HG03520 (cell line): ENCODE measurements around the gene PFKL.
"Not testable (repeated sequence)": the region's sequence is repeated elsewhere in the genome, so short reads cannot be mapped to it uniquely, and the experiment has no call there.

Experiments
- ATAC-seq: cut with Tn5 transposase; IDR thresholded peaks from one replicate; pipeline ENCODE4 v1.9.1; 2021; ENCODE audit warnings: mild to moderate bottlenecking, moderate library complexity; ENCODE audit not compliant: unreplicated experiment

Gene PFKL

DNA sequence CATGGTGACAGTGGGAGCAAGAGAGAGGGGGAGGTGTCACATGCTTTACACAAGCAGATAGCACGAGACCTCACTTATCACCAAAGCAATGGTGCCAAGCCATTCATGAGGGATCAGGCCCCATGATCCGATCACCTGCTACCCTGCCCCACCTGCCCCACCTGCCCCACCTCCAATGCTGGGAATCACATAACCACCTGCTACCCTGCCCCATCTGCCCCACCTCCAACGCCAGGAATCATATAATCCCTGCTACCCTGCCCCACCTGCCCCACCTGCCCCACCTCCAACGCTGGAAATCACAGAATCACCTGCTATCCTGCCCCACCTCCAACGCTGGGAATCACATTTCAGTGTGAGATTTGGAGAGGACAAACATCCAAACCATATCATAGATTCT is 24.8 kb upstream of the PFKL start:
- no peak for ATAC-seq

DNA sequence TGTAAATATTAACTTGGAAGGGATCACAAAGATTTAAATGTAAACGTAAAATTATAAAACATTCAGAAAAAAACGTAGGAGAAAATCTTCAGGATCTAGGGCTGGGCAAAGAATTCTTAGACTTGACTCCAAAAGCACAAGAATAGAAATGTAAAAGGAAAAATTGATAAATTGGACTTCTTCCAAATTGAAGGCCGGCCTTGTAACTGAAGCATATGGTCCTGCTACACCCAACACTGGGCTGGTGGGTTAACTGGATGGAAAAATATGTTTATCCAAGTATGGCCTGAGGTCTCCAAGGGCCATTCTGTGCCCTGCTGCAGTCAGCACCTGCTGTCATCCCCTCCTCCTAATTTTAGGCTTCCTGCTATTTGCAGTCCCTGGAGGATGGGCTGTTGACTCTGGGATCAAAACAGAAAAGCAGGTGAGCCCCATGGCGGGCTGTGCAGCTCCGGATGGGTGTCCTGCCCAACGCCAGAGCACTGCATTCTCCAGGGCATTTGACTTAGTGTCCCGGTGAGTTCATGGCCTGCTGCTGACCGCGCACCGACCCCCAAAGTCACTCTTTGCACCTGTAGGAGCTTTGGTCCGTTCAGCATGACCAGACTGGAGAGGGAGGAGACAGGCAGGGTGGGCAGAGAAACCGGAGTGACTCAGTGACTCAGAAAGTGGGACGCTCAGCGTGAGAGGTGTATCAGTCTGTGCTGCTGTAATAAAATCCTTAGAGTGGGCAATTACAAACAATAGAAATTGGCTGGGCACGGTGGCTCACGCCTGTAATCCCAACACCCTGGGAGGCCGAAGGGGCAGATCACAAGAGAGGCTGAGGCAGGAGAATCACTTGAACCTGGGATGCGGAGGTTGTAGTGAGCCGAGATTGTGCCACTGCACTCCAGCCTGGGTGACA is 20.2 kb upstream of the PFKL start:
- ATAC-seq: no peak

DNA sequence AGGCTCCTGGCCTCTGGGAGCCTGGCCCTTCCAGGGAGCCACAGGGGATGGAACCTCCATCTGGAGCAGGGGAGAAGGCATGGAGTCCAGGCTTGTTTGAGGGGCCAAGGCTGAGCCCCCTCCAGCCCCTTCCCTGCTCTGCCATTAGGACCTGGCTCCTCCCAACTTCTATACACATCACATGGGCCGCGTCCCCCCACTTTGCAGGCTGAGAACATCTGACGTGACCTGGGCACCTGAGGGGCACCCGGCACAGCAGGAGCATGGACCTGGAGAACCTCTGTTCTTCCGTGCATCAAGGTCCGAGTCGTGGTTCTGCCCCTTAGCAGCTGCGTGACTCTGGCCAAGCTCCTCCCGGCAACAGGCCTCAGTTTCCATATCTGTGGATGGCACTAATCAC is 18.1 kb upstream of the PFKL start:
- no peak for ATAC-seq

DNA sequence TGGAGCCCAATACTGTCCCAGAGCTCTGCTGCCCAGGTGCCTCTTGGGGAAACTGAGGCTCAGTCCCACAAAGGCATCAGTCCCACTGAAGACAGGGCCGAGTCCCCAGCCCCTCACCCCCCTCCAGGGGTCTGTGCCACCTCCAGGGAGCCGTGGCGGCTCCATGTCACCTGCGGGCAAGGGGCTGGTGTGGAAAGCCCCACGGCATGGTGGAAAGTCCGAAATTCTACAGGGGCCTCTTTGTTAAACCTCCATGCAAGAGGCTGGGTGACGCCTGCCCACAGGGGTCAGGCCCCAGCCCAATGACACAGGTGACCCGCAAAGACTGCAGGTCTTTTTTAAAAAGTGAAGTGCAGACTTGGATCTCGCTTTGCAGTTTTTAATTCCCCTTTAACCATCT is 17.5 kb upstream of the PFKL start:
- ATAC-seq: no peak

DNA sequence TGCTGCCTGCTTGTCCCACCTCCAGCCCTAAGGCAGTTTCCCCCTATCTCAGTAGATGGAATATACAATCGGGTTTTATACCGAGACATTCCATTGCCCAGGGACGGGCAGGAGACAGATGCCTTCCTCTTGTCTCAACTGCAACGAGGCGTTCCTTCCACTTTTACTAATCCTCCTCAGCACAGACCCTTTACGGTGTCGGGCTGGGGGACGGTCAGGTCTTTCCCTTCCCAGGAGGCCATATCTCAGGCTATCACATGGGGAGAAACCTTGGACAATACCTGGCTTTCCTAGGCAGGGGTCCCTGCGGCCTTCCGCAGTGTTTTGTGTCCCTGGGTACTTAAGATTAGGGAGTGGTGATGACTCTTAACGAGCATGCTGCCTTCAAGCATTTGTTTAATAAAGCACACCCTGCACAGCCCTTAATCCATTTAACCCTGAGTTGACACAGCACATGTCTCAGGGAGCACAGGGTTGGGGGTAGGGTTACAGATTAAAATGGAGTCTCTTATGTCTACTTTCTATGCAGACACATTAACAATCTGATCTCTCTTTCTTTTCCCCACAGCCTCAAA is 16.6 kb upstream of the PFKL start:
- not testable (repeated sequence) for ATAC-seq

DNA sequence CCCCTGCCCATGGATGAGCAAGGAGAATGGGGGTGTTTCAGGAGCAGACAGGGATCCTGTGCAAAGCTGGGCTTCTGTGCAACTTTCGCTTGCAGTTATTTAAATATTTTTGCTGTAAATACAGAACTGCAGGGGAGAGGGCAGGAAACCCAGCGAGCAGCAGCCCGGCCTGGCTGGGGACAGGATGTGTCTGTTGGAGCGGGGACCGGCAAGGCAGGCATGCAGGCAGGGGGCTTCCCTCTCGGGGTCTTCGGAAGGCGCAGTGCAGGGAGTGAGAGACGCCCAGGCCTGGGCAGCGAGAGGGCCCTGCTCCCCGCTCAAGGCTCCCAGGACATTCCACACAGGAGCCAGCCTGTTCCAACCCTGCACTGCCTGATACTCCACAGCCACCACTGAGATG is 15.9 kb upstream of the PFKL start:
- no peak for ATAC-seq

DNA sequence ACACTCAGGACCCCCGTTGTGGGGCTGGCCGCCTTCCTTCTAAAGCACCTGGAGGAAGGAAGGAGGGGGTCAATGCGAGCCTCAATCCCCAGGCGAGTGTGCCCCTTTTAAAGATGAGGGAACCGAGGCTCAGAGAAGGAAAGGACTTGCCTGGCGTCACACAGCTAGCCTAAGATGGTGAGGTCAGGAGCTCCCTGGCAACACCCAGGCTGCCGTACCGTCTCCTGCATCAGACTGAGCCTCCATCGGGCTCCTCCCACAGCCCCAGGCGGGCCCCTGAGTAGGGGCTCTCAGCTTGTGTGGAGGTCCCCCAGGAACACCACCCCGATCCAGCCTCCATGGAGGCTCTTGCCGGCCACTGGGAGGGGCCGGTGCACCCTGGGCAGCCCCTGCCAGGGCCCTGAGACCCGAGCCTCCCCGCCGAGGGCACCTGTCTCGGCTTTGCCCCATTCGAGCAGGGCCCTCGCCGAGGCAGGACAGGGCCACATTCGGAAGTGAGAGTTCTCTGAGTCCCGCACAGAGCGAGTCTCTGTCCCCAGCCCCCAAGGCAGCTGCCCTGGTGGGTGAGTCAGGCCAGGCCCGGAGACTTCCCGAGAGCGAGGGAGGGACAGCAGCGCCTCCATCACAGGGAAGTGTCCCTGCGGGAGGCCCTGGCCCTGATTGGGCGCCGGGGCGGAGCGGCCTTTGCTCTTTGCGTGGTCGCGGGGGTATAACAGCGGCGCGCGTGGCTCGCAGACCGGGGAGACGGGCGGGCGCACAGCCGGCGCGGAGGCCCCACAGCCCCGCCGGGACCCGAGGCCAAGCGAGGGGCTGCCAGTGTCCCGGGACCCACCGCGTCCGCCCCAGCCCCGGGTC is 14.5 kb upstream of the PFKL start, which contains the start of gene AIRE:
AIRE (plus strand) TSS at position 739 of the 855 bp plus-strand sequence. CDS start 131 bp downstream, outside the sequence.
- no peak for ATAC-seq

DNA sequence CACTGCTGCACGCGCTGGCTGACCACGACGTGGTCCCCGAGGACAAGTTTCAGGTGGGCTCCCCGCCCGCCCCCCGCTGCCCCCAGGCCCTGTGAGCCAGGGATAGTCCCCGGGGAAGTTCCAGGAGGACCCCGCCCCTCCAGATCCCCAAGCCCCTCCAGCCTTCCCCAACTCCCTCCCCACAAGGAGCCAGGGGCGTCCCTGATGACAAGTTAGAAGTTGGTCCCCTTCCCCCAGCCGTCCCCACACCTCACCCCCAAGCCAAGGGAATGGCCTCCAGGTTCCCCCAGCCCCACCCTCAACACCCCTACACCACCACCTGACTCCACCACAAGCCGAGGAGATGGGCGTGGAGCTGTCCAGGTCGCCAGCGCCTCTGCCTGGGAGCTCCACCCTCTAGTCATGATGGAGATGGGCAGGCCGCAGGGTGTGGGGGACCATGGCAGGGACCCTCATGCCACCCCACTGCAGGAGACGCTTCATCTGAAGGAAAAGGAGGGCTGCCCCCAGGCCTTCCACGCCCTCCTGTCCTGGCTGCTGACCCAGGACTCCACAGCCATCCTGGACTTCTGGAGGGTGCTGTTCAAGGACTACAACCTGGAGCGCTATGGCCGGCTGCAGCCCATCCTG is 13.7 kb upstream of the PFKL start:
- ATAC-seq: no peak

DNA sequence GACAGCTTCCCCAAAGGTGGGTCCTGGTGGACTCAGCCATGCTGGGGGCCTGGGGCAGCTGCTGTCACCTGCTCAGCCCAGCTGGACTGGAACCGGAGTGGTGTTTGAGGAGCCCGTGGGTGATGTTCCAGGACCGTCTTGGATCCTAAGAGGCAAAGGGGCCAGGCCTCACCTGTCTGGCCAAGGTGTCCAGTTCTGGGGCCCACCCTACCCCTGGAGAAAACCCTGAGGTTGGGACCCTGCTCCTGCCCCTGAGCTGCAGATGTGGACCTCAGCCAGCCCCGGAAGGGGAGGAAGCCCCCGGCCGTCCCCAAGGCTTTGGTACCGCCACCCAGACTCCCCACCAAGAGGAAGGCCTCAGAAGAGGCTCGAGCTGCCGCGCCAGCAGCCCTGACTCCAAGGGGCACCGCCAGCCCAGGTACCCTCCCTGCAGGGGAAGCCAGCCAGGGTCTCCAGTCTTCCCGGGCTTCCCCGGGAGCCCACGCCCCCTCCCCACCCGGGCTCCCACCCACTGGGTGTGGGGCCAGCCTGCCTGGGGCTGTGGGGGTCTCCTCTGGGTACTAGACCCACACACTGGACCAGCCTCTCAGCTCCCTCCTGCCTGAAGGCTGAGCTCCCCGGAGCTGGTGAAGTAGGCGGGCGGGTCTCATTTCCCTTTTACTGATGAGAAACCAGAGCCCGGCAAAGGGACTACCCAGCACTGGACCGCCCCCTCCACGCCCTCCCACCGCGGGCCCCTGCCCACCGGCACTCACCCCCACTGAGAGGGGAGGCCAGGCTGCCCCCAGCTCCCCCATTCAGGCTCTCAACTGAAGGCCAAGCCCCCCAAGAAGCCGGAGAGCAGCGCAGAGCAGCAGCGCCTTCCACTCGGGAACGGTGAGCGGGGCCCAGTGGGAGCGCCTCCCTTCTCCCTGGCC is 12.9 kb upstream of the PFKL start:
- ATAC-seq: no peak

DNA sequence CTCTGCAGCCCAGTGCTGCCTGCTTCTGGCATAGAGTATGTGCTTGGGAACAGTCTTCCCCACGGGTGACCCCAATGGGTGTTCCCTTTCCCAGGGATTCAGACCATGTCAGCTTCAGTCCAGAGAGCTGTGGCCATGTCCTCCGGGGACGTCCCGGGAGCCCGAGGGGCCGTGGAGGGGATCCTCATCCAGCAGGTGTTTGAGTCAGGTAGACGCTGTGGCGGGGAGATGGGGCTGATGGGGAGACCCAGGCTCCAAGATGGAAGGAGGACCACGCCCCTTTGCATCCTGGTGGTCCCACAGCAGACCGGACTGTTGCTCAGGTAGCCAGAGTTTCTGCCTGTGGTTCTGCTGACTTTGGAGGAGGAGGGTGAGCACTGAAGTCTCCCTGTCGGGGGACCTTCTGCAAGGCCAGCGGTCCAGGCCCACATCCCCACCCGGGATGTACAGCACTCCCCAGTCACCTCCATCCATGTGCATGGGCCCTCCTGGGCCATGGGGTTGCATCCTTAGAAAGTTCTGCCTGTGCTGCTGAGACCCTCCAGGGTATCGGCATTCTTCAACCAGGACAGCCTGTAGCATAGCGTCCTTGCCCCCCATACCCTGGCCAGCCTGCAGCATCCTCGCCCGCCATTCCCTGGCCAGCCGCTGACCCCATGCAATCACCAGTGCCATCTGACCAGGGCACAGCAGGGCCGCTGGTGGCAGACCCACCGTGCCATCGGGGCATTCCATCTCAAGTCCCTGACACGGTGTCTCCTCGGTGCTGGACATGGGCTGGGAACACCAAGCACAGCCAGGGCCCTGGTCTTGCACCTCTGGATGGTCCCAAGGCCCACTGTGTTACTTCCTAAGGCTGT is 11.4 kb upstream of the PFKL start:
- ATAC-seq: no peak

DNA sequence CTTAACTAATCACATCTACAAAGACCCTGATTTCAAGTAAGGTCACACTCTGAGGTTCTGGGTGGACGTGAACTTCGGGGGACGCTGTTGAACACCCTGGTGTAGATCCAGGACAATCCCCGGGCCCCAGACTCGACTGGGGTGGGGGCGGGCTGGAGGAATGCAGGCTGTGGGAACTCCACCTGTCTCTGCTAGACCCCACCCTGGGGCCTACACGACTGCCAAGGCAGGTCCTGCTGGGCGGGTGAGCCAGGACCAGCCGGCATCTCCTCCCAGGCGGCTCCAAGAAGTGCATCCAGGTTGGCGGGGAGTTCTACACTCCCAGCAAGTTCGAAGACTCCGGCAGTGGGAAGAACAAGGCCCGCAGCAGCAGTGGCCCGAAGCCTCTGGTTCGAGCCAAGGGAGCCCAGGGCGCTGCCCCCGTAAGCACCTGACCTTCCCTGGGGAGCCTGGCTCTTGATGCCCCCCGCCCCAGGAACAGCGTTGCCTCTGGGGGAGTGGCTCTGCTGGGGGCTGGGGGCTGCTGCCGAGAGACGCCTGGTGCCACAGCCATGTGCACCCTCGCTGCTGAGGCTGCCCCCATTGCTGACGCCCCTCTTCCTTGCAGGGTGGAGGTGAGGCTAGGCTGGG is 10.4 kb upstream of the PFKL start:
- ATAC-seq: no peak

DNA sequence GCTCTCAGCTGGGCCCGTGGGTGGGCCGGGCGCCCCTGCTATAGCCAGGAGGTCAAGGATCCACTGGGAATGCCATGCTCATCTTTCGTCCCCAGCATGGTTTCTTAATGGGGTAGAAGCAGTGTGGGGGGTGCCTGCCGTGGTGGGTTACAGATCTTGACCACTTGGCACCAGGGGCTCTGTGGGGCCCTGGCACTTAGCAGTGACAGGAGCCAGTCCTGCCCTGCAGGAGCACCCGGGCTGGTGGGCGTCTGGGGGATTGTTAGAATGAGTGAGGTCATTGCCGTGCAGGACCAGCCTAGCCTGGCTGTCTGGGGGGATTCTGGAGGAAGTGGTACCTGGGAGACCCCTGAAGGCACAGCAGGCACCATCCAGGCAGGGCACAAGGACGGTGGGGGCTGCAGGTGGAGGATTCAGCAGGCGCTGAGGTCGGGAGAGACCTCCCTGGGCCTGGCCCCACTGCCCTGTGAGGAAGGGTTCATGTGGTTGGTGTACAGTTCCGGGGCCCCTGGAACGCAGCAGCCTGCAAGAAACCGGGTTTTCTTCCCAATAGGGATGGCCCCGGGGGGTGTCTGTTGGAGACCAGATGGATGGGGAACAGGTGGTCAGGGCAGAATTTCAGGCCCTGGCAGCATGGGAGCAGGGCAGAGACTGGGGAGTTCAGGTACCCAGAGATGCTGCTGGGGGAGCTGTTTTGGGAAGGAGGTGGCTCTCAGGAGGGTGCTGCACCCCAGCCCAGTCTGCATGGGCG is 9.4 kb upstream of the PFKL start:
- ATAC-seq: no peak

DNA sequence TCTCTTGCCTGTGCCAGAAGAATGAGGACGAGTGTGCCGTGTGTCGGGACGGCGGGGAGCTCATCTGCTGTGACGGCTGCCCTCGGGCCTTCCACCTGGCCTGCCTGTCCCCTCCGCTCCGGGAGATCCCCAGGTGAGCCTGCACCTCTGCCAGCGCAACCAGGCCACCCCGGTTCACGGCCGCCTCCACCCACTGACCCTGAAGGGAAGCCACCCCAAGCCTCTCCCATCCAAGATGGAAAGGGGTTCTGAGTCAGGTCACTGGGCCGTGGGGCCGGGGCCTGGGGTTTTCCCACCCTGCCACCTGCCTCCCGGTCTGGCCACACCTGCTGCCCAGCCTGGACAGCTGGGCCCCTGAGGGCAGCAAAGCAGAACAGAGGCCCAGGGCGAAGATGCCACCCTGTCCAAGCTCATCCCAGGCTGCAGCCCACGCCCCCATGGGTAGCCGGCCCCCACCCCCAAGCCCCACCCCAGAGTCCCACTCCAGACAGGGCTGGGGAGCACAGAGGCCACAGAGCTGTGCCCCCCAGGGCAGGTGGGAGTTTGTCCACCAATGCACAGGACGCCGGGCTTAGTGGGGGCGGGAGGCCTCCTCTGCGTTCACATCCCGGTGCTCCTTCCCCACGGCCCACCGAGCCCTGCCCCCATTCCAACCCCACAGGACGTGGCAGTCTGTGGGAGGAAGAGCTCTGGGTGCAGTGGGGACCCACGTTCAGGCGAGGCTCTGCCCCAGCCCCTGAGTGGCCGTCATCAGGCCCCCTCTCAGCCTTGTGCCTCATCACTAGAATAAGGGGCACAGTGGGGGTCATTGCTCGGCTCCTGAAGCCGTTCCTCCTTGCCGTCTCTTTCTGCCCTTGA is 8.5 kb upstream of the PFKL start:
- ATAC-seq: no peak

DNA sequence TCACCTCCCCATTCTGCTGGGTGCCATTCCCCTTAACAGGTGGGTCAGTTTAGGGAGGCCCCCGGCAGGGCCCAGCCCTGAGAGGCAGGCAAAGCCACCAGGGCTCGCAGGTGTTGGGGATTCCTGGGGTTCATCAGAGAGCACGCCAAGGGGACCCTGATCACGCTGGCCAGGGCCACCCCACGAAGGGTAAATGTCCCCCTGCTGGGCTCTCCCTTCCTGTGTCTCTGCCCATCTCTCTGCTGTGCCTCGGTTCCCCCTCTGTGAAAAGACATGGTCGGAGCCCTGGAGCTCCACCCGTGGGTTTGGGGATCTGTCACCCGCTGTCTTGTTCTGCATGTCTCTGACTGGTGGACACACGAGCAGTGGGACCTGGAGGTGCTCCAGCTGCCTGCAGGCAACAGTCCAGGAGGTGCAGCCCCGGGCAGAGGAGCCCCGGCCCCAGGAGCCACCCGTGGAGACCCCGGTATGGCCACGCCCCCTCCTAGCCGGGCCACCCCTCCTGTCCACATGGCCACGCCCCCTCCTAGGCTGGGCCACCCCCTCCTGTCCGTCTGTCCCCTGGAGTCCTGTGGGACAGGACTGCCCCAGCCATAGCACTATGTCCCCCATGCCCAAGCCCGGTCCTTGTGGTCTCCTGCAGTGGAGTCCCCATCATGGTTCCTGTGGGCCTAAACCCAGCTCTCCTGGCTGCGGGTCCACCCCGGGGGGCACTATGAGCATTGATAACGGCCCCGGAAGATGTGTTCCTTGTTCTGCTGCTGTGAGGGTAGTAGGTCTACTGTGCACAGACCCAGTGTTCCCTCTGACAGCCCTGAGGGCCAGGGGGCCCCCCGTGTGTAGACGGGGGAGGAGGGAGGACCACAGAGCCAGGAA is 7.7 kb upstream of the PFKL start:
- ATAC-seq: no peak

DNA sequence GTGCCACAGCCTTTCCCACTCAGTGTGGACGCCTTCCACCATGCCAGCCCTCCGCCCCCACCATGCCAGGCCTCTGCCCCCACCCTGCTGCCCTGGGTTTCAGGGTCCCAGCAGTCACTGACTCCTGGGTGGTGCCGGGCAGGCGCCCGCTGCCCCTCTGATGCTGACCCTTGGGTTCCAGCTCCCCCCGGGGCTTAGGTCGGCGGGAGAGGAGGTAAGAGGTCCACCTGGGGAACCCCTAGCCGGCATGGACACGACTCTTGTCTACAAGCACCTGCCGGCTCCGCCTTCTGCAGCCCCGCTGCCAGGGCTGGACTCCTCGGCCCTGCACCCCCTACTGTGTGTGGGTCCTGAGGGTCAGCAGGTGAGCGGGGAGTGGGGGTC is 7.0 kb upstream of the PFKL start:
- no peak for ATAC-seq
